ENCODE results near the gene SLC30A2. TPM values are rescaled to one million over a fixed set of nuclear protein-coding genes. Genes with fewer than 3 reads are reported as not detected.

Gene SLC30A2
- total and polyA plus RNA-seq, 9 of the 15 experiments (the other 6 are each of a cell fraction or from before 2014, with no cell fraction given) = 0.01 to 0.18 (median 0.06) TPM; not detected in 3

DNA sequence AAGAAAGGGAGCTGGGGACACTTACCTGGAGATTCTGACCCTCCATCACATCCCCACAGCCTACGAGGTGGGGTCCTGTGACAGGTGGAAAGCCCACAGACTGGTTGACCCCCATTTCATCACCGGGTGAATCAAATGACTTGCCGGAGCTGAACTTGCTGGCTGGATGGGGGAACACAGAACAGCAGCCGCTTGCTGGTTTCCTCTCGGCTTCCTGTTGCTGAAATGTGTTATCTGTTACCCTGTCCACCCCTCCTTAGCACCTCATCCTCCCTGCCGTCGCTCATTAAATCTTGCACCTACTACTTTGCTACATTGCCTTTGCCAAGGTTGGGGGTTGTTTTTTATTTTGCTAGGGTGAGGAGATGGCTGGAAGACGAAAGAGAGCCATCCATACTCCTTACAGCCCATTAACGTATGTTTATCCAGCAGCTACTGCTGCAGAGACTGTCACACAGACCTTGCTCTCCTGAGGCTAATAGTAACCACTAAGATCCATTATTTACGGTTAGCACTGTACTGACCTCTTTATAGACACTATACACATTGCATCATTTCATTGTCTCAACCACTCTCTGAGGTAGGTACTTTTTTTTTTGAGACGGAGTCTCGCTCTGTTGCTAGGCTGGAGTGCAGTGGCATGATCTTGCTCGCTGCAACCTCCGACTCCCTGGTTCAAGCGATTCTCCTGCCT, 55.1 kb downstream of the SLC30A2 start:
- Histone ChIP-seq H3K4me1 (replicated peaks in 1 of 2; ENCODE audit: control insufficient read depth in 2 of 2, insufficient read depth in 2 of 2, low read length in 2 of 2) (peaks cover 17 to 37% of the 10 kb centered on the region in 2 experiments), H3K9me1 (ENCODE audit: control insufficient read depth, insufficient read depth, low read length) (no peaks in the 10 kb centered on the region), H3K4me2 (ENCODE audit: insufficient read depth, low read length) (no peak overlapping the region), H3K27ac (ENCODE audit: extremely low read depth, low read depth, low read length) (no peak overlapping the region), H2AFZ (ENCODE audit: low read depth, low read length) (no peak overlapping the region), H4K20me1 (replicated peaks; ENCODE audit: control insufficient read depth, insufficient read depth, low read length) (no peaks in the 10 kb centered on the region), H3K9ac (ENCODE audit: insufficient read depth in 1 of 2, low read depth in 2 of 2, low read length in 2 of 2) (peak overlapping the region in 1 of 2 experiments; percentile 40; a peak in 1 of 4 replicates), H3K79me2 (ENCODE audit: control insufficient read depth, insufficient read depth, low read length) (no peaks in the 10 kb centered on the region), H3K27me3 (ENCODE audit: control insufficient read depth in 2 of 2, insufficient read depth in 2 of 2, low read length in 2 of 2) (no peaks in the 10 kb centered on the region), H3K36me3 (ENCODE audit: control insufficient read depth, insufficient read depth, low read length) (peaks cover 15% of the 10 kb centered on the region; the same call in 2 of the 3 replicates), H3K9me3 (replicated peaks; ENCODE audit: control insufficient read depth, insufficient read depth, low read depth, low read length) (no peaks in the 10 kb centered on the region), H3K4me3 (no peak overlapping the region)
- intact Hi-C loops (cut with micrococcal nuclease) (loop anchor here (10.0 kb wide), 1 partner anchor 166 kb away; no protein-coding TSS in a partner anchor), in situ Hi-C loops (cut with MboI) (no loop called here)
- CTCF ChIA-PET (ENCODE audit: low intra/inter-chr PET ratio) = interaction anchor here (0.5 kb wide), 1 partner anchor 199 kb away, joined by 3 read pairs; no protein-coding TSS in a partner anchor
- ATAC-seq (no peak; the same call in 2 of the 3 replicates), DNase-seq (ENCODE audit: extremely low read depth in 1 of 4, low spot score in 3 of 4) (no peak), FAIRE-seq (no peak)
- no TSS peak for BruUV-seq (replicated peaks)
- 67% methylated on average over 15 of the region's 15 CpGs for WGBS (ENCODE audit: insufficient coverage, low coverage, missing lambda C conversion rate)
- POLR2A ChIA-PET = interaction anchor here (0.6 to 1.1 kb wide), 6 partner anchors 9 to 161 kb away, joined by 3 to 4 read pairs (median 3); no protein-coding TSS in a partner anchor
- TF ChIP-seq ZBTB40 (IDR thresholded peaks at IDR 0.05) (no peak), ZBTB40 (CRISPR knock-in tag; IDR thresholded peaks at IDR 0.05) (0 out of 2 replicates have a peak, but pooled peaks have one; percentile 23), ZNF175 (CRISPR knock-in tag; IDR thresholded peaks at IDR 0.05; ENCODE audit: low read depth) (no peak), GABPB2 (CRISPR knock-in tag; conservative IDR thresholded peaks at IDR 0.05) (no peak), CEBPG (CRISPR knock-in tag; IDR thresholded peaks at IDR 0.05) (0 out of 2 replicates have a peak, but pooled peaks have one; percentile 18), CEBPG (tag; conservative IDR thresholded peaks at IDR 0.05 in 1 of 2, IDR thresholded peaks at IDR 0.05 in 1 of 2) (peak in 1 of 2 experiments; percentile 43; a peak in 1 of 4 replicates), NFIC (IDR thresholded peaks at IDR 0.05) (no peak), BRF1 (IDR thresholded peaks at IDR 0.05; ENCODE audit: borderline replicate concordance, extremely low read depth, insufficient read length) (no peak)
- TF ChIP-seq, protein P1, sequence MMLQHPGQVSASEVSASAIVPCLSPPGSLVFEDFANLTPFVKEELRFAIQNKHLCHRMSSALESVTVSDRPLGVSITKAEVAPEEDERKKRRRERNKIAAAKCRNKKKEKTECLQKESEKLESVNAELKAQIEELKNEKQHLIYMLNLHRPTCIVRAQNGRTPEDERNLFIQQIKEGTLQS (IDR thresholded peaks at IDR 0.05) = peak; percentile 48
- TF ChIP-seq, protein P1 (CRISPR knock-in tag; conservative IDR thresholded peaks at IDR 0.05) = no peak
